ENCODE measurements around the gene RPRD2. TPM values are rescaled to one million over a fixed set of nuclear protein-coding genes. Genes with fewer than 3 reads are reported as not detected.
A peak's percentile ranks its signal among the peaks of the same experiment; 100 is the strongest.

The RPRD2 gene
- polyA plus RNA-seq, 3 donors = 46.9 to 55.5 (median 50.2) TPM

DNA sequence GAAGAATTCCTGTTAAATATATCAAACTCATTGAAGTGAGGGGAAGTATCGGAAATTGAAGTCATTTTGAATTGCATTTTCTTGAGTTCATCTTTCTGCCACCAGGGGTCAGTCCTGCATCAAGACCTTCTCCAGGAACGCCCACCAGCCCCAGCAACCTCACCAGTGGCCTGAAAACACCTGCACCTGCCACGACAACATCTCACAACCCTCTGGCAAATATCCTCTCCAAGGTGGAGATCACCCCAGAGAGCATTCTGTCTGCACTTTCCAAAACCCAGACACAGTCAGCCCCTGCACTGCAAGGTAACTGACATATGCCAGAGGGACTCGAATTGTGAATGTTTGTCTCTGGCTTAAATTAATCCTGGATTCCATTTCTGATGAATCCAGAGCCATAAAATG, 100.5 kb downstream of the RPRD2 start:
- peak in 1 of 3 donors; percentile 47 for DNase-seq (ENCODE audit: low read depth in 3 of 3, low spot score in 2 of 3)

- DNase-seq (ENCODE audit: low read depth in 3 of 3, low spot score in 2 of 3) = no peak
Observed at GRCh38 chr1:150466964-150467363, 103.0 kb downstream of the RPRD2 start.

DNA sequence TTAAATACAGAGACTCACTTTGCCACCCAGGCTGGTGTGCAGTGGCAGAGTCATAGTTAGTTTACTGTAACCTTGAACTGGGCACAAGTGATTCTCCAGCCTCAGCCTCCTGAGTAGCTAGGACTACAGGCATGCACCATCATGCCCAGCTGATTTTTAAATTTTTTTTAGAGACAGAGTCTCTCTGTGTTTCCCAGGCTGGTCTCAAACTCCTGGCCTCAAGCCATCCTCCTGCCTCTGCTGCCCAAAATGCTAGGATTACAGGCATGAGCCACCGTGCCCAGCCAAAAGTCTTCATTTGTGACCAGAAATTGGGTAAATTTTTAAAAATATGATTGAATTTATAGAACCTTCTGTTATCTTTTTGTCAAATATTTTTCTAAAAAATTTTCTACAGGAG, 105.3 kb downstream of the RPRD2 start:
- no peak for DNase-seq (ENCODE audit: low read depth in 3 of 3, low spot score in 2 of 3)

GRCh38 chr1:150472601-150473200, 108.8 kb downstream of the RPRD2 start:
- DNase-seq (ENCODE audit: low read depth in 3 of 3, low spot score in 2 of 3) = no peak

GRCh38 chr1:150473659-150474058, 109.7 kb downstream of the RPRD2 start:
- DNase-seq (ENCODE audit: low read depth in 3 of 3, low spot score in 2 of 3) = no peak

DNA sequence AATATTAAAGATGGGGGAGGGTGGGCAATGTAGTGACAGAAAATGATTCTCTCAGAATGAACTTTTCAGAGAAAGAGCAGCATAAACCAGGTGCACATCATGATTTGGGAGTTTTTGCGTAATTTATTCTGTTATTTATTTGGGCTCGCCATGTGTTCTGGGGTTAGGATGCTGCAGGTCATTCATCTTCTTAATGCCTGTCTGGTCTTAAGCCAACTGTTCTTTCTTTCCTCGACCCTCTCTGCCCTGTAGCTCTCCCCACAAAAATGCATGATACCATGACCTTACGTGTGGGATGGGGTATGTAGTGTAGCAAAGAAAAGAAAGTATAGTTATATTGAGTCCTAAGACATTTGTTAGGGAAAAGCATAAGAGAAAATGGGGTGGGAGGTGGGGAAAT, 110.9 kb downstream of the RPRD2 start:
- no peak for DNase-seq (ENCODE audit: low read depth in 3 of 3, low spot score in 2 of 3)

GRCh38 chr1:150476754-150477153, 112.8 kb downstream of the RPRD2 start:
- DNase-seq (ENCODE audit: low read depth in 3 of 3, low spot score in 2 of 3) = no peak

GRCh38 chr1:150477320-150477719, 113.4 kb downstream of the RPRD2 start:
- DNase-seq (ENCODE audit: low read depth in 3 of 3, low spot score in 2 of 3) = no peak

GRCh38 chr1:150477733-150478132, 113.8 kb downstream of the RPRD2 start:
- no peak for DNase-seq (ENCODE audit: low read depth in 3 of 3, low spot score in 2 of 3)

- DNase-seq (ENCODE audit: low read depth in 3 of 3, low spot score in 2 of 3) = no peak
Observed at GRCh38 chr1:150479370-150479769, 115.4 kb downstream of the RPRD2 start.

DNA sequence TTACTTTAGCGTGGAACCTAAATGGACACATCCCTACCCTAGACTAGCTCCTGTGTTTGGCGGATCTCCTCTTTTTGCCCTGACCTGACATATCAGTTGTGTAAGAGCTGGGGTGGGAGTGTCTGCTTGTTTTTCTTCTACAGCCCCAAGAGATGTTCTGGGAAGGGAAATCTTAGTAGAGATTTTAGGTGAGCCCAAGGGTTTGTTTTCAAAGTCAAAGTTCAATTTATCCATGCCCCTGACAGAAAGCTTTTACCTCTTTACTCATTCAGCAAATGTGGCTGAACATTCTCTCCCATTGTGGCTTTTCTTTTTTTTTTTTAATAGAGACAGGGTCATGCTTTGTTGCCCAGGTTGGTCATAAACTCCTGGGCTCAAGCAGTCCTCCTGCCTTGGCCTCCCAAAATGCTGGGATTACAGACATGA, 116.0 kb downstream of the RPRD2 start:
- no peak for DNase-seq (ENCODE audit: low read depth in 3 of 3, low spot score in 2 of 3)

DNA sequence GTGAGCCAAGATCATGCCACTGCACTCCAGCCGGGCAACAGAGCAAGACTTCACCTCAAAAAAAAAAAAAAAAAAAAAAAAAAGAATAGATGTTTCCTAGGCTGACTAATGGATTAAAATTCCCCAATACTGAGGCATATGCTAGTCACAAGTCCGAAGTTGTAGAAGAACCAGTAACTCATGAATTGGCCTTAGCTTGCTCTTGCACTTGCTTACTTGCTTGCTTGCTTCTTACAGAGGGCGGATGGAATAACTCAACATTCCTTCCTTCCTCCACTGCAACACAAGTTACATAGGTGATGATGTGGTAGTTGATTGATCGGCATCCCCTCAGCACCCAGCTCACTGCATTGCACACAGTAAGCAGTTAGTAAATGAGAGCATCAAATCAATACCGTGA, 120.5 kb downstream of the RPRD2 start:
- no peak for DNase-seq (ENCODE audit: low read depth in 3 of 3, low spot score in 2 of 3)

GRCh38 chr1:150484861-150485260, 120.9 kb downstream of the RPRD2 start:
- no peak for DNase-seq (ENCODE audit: low read depth in 3 of 3, low spot score in 2 of 3)

DNA sequence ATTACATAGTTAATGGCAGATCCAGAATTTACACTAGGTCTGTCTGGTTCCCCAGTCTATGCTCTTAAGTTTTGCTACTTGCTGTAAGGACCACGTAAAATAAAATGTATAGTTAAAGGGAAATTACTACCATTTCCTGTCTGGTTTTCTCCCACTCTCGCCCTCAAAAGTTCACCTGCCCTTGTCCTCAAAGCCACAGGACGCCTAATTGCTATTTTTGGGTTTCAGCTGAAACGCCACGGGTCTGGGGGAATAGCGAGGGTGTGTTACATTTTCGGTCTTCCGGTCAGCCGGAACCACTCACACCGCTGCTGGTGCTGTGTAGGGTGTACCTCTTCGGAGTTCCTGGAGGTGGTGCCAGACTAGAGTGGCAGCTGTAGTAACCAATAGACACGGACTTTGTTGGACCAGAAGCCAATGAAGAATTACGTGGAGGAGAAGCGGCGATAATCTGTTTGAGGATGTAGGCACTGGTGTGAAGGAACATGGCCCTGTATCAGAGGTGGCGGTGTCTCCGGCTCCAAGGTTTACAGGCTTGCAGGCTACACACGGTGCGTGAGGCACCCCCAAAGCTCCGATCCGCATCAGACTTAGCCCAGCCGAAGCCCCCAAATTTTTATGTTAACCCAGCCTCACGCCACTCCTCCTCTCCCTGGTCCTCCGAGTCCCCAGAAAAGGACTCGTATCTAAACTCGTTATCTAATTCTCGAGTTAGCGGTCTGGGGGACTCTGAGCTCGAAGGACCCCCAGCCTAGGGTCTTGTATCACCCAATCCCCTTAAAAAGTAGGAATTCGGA, 123.2 kb downstream of the RPRD2 start, which contains the start of gene TARS2:
Gene TARS2 (plus strand): TSS at position 454 of the 797 bp plus-strand sequence. CDS start 32 bp downstream, at position 486.
- peak; percentile 94 to 97 (median 97) for DNase-seq (ENCODE audit: low read depth in 3 of 3, low spot score in 2 of 3)

GRCh38 chr1:150487763-150488115, 123.8 kb downstream of the RPRD2 start:
- DNase-seq (ENCODE audit: low read depth in 3 of 3, low spot score in 2 of 3) = no peak

- DNase-seq (ENCODE audit: low read depth in 3 of 3, low spot score in 2 of 3) = no peak
Observed at GRCh38 chr1:150493175-150493574, 129.2 kb downstream of the RPRD2 start.

- no peak for DNase-seq (ENCODE audit: low read depth in 3 of 3, low spot score in 2 of 3)
Observed at GRCh38 chr1:150498342-150498741, 134.4 kb downstream of the RPRD2 start.

GRCh38 chr1:150505431-150505830, 141.5 kb downstream of the RPRD2 start:
- DNase-seq (ENCODE audit: low read depth in 3 of 3, low spot score in 2 of 3) = no peak

GRCh38 chr1:150507912-150508864, 144.2 kb downstream of the RPRD2 start, which contains the start of gene ECM1:
TSS of gene ECM1 (plus strand) at chr1:150508109. CDS start at chr1:150508210, 101 bp downstream.
- no peak for DNase-seq (ENCODE audit: low read depth in 3 of 3, low spot score in 2 of 3)

DNA sequence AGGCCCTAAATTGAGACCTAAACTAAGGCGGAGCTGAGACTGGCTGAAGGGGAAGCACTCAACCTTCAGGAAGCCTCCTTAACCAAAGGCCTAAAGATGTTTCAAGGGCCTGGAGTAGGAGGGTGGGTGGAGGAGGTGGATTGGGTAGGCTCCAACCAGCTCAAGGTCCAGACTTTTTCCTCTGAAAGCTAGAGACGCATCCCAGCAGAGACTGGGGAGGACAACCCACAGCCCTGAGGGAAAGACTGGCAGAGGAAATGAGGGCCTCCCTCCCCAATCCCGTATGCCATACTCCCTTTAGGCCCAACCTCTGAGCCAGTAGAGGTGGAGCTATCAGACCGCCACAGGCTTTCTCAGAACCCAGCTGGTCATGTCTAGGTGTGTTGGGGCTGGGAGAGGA, 145.0 kb downstream of the RPRD2 start:
- no peak for DNase-seq (ENCODE audit: low read depth in 3 of 3, low spot score in 2 of 3)

DNA sequence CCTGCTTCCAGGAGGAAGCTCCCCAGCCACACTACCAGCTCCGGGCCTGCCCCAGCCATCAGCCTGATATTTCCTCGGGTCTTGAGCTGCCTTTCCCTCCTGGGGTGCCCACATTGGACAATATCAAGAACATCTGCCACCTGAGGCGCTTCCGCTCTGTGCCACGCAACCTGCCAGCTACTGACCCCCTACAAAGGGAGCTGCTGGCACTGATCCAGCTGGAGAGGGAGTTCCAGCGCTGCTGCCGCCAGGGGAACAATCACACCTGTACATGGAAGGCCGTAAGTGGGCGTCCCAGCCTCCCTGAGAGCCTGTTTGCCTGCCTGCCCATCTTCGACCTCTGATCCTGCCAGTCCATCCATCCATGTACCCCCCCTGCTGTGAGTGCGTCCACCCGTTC, 147.6 kb downstream of the RPRD2 start:
- no peak for DNase-seq (ENCODE audit: low read depth in 3 of 3, low spot score in 2 of 3)

Data from right renal cortex interstitium (tissue), 3 donors.